Endothelial cell of umbilical vein (primary cell): Measurements from ENCODE around the gene FILIP1L.

Experiments used
- CTCF ChIP-seq, 2 donors: IDR thresholded peaks; 1 replicate in 1 of 2; 2 replicates in 1 of 2; pipeline ENCODE4 v1.5.1; 2011; ENCODE audit warnings: low read length in 2 of 2, mild to moderate bottlenecking in 2 of 2, moderate library complexity in 2 of 2, control low read depth in 1 of 2, inconsistent platforms in 1 of 2, low read depth in 1 of 2; ENCODE audit not compliant: insufficient read depth in 1 of 2; ENCODE audit errors: extremely low read depth in 1 of 2
- EZH2 ChIP-seq: IDR thresholded peaks from 2 replicates; pipeline ENCODE4 v1.6.1; 2012; ENCODE audit warnings: borderline replicate concordance, low read depth, mild to moderate bottlenecking, moderate library complexity, low read length, inconsistent platforms; ENCODE audit not compliant: severe bottlenecking
- MAX ChIP-seq: IDR thresholded peaks from 2 replicates; pipeline ENCODE4 v1.6.1; 2011; ENCODE audit not compliant: insufficient read depth, insufficient read length
- POLR2A ChIP-seq: IDR thresholded peaks from 2 replicates; pipeline ENCODE4 v1.6.1; 2012; ENCODE audit warnings: low read depth, mild to moderate bottlenecking, control low read depth, low read length
- POLR2AphosphoS5 ChIP-seq: IDR thresholded peaks from 2 replicates; pipeline ENCODE4 v1.6.1; 2012; ENCODE audit warnings: low read depth, mild to moderate bottlenecking, control low read depth, low read length, moderate library complexity; ENCODE audit not compliant: insufficient read depth

GRCh38 chr3:100104442-100104798 is 9.9 kb downstream of the FILIP1L start:
- TF ChIP-seq MAX (no peak), POLR2A (no peak), CTCF (IDR thresholded peaks at IDR 0.05; ENCODE audit: extremely low read depth in 1 of 2, insufficient read depth in 1 of 2, low read depth in 1 of 2, low read length in 2 of 2) (no peak), EZH2 (no peak), POLR2AphosphoS5 (no peak)
